SK-N-SH treated with all-trans-retinoic acid at 6 μM for 48 hours (cell line): ENCODE measurements around the gene MYBL2.

Source experiments
- ATAC-seq: fragments of 200-7000 bp; cut with Tn5 transposase; 3 replicates; pipeline ENCODE4 v1.9.1; 2020; ENCODE audit warnings: mild to moderate bottlenecking, moderate library complexity
- ARNTL ChIP-seq: fragments of 450-650 bp; formaldehyde crosslinking; IDR thresholded peaks from 2 replicates; pipeline ENCODE4 v1.5.0; 2020; ENCODE audit warnings: low read depth, mild to moderate bottlenecking, moderate library complexity, borderline replicate concordance
- BACH2 ChIP-seq: fragments of 250-450 bp; sonication (Bioruptor Pico); IDR thresholded peaks from 2 replicates; pipeline ENCODE4 v1.9.0; 2021; ENCODE audit warnings: mild to moderate bottlenecking, borderline replicate concordance
- CSDC2 ChIP-seq: fragments of 250-450 bp; sonication (Bioruptor Pico); IDR thresholded peaks from 2 replicates; pipeline ENCODE4 v1.5.0; 2020; ENCODE audit warnings: mild to moderate bottlenecking, moderate library complexity
- ESRRG ChIP-seq: fragments of 250-450 bp; sonication (Bioruptor Pico); IDR thresholded peaks from 2 replicates; pipeline ENCODE4 v1.6.1; 2021; ENCODE audit warnings: mild to moderate bottlenecking
- ISL1 ChIP-seq: fragments of 250-450 bp; sonication (Bioruptor Pico); IDR thresholded peaks from 2 replicates; pipeline ENCODE4 v2.1.2; 2022; ENCODE audit warnings: mild to moderate bottlenecking, moderate library complexity
- PPARA ChIP-seq: fragments of 250-450 bp; sonication (Bioruptor Pico); IDR thresholded peaks from 2 replicates; pipeline ENCODE4 v1.5.0; 2020; ENCODE audit warnings: mild to moderate bottlenecking, borderline replicate concordance
- RARB ChIP-seq: fragments of 250-450 bp; sonication (Bioruptor Pico); IDR thresholded peaks from 2 replicates; pipeline ENCODE4 v1.8.0; 2021; ENCODE audit warnings: mild to moderate bottlenecking, moderate library complexity
- SNAI2 ChIP-seq: fragments of 250-450 bp; sonication (Bioruptor Pico); IDR thresholded peaks from 2 replicates; pipeline ENCODE4 v1.5.0; 2020; ENCODE audit warnings: mild to moderate bottlenecking, moderate library complexity
- TCF4 ChIP-seq: fragments of 250-450 bp; sonication (Bioruptor Pico); IDR thresholded peaks from 2 replicates; pipeline ENCODE4 v1.8.0; 2021; ENCODE audit warnings: mild to moderate bottlenecking, moderate library complexity, borderline replicate concordance
- TOX ChIP-seq: fragments of 250-450 bp; sonication (Bioruptor Pico); IDR thresholded peaks from 2 replicates; pipeline ENCODE4 v1.8.0; 2021; ENCODE audit warnings: mild to moderate bottlenecking, moderate library complexity, borderline replicate concordance
- ZC3H10 ChIP-seq: fragments of 250-450 bp; sonication (Bioruptor Pico); IDR thresholded peaks from 2 replicates; pipeline ENCODE4 v1.5.1; 2021; ENCODE audit warnings: mild to moderate bottlenecking, moderate library complexity
- ZFP3 ChIP-seq: fragments of 250-450 bp; sonication (Bioruptor Pico); IDR thresholded peaks from 2 replicates; pipeline ENCODE4 v1.5.0; 2020; ENCODE audit warnings: mild to moderate bottlenecking, moderate library complexity
- ZFP30 ChIP-seq: fragments of 450-650 bp; formaldehyde crosslinking; IDR thresholded peaks from 2 replicates; pipeline ENCODE4 v1.5.0; 2022; ENCODE audit warnings: mild to moderate bottlenecking, moderate library complexity
- ZNF565 ChIP-seq: fragments of 450-650 bp; formaldehyde crosslinking; conservative IDR thresholded peaks from 2 replicates; pipeline ENCODE4 v1.5.0; 2020; ENCODE audit warnings: low read depth, mild to moderate bottlenecking, moderate library complexity
- ZNF70 ChIP-seq: fragments of 450-650 bp; formaldehyde crosslinking; IDR thresholded peaks from 2 replicates; pipeline ENCODE4 v1.5.0; 2020; ENCODE audit warnings: mild to moderate bottlenecking, moderate library complexity
- ZNF8 ChIP-seq: fragments of 450-650 bp; formaldehyde crosslinking; IDR thresholded peaks from 2 replicates; pipeline ENCODE4 v1.5.0; 2020; ENCODE audit warnings: mild to moderate bottlenecking, moderate library complexity
- TF ChIP-seq, protein P1 (sequence below): fragments of 250-450 bp; sonication (Bioruptor Pico); IDR thresholded peaks from 2 replicates; pipeline ENCODE4 v1.5.1; 2020; ENCODE audit warnings: low read depth, mild to moderate bottlenecking, moderate library complexity
- TF ChIP-seq, protein P2 (sequence below): fragments of 250-450 bp; sonication (Bioruptor Pico); IDR thresholded peaks from 2 replicates; pipeline ENCODE4 v1.8.0; 2020; ENCODE audit warnings: mild to moderate bottlenecking, moderate library complexity, borderline replicate concordance
- TF ChIP-seq, protein P3 (sequence below): fragments of 250-450 bp; sonication (Bioruptor Pico); IDR thresholded peaks from 2 replicates; pipeline ENCODE4 v1.5.1; 2021; ENCODE audit warnings: mild to moderate bottlenecking, moderate library complexity
- TF ChIP-seq, protein P4 (sequence below): fragments of 250-450 bp; sonication (Bioruptor Pico); IDR thresholded peaks from 2 replicates; pipeline ENCODE4 v1.5.0; 2020; ENCODE audit warnings: mild to moderate bottlenecking, moderate library complexity
- TF ChIP-seq, protein P5 (sequence below): fragments of 250-450 bp; sonication (Bioruptor Pico); IDR thresholded peaks from 2 replicates; pipeline ENCODE4 v1.8.0; 2021; ENCODE audit warnings: low read depth, mild to moderate bottlenecking, moderate library complexity, borderline replicate concordance

The MYBL2 gene

DNA sequence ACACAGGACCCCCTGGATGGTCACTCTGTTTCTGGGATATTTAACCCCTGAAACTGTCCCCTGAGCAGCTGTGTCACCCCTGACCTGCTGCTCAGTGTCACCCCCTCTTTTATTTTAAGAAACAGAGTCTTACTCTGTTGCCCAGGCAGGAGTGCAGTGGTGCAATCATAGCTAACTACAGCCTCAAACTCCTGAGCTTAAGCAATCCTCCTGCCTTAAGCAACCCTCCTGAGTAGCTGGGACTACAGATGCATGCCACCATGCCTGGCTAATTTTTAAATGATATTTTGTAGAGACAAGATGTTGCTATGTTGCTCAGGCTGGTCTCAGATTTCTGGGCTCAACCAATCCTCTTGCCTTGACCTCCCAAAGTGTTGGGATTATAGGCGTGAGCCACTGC lies 81.4 kb downstream of the MYBL2 start:
- TF ChIP-seq ZNF8 (CRISPR knock-in tag) (no peak), RARB (CRISPR knock-in tag) (no peak), ZFP3 (CRISPR knock-in tag) (no peak), ISL1 (no peak), ZFP30 (CRISPR knock-in tag) (no peak), ZNF565 (no peak), ARNTL (no peak), TOX (no peak), BACH2 (CRISPR knock-in tag) (no peak), ZC3H10 (CRISPR knock-in tag) (no peak), ZNF70 (CRISPR knock-in tag) (no peak), ESRRG (no peak), PPARA (CRISPR knock-in tag) (no peak), TCF4 (CRISPR knock-in tag) (no peak), CSDC2 (CRISPR knock-in tag) (no peak)
- TF ChIP-seq, protein P1, sequence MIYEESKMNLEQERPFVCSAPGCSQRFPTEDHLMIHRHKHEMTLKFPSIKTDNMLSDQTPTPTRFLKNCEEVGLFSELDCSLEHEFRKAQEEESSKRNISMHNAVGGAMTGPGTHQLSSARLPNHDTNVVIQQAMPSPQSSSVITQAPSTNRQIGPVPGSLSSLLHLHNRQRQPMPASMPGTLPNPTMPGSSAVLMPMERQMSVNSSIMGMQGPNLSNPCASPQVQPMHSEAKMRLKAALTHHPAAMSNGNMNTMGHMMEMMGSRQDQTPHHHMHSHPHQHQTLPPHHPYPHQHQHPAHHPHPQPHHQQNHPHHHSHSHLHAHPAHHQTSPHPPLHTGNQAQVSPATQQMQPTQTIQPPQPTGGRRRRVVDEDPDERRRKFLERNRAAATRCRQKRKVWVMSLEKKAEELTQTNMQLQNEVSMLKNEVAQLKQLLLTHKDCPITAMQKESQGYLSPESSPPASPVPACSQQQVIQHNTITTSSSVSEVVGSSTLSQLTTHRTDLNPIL, result no peak
- TF ChIP-seq, protein P2, sequence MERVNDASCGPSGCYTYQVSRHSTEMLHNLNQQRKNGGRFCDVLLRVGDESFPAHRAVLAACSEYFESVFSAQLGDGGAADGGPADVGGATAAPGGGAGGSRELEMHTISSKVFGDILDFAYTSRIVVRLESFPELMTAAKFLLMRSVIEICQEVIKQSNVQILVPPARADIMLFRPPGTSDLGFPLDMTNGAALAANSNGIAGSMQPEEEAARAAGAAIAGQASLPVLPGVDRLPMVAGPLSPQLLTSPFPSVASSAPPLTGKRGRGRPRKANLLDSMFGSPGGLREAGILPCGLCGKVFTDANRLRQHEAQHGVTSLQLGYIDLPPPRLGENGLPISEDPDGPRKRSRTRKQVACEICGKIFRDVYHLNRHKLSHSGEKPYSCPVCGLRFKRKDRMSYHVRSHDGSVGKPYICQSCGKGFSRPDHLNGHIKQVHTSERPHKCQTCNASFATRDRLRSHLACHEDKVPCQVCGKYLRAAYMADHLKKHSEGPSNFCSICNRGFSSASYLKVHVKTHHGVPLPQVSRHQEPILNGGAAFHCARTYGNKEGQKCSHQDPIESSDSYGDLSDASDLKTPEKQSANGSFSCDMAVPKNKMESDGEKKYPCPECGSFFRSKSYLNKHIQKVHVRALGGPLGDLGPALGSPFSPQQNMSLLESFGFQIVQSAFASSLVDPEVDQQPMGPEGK (CRISPR knock-in tag), result no peak
- TF ChIP-seq, protein P3, sequence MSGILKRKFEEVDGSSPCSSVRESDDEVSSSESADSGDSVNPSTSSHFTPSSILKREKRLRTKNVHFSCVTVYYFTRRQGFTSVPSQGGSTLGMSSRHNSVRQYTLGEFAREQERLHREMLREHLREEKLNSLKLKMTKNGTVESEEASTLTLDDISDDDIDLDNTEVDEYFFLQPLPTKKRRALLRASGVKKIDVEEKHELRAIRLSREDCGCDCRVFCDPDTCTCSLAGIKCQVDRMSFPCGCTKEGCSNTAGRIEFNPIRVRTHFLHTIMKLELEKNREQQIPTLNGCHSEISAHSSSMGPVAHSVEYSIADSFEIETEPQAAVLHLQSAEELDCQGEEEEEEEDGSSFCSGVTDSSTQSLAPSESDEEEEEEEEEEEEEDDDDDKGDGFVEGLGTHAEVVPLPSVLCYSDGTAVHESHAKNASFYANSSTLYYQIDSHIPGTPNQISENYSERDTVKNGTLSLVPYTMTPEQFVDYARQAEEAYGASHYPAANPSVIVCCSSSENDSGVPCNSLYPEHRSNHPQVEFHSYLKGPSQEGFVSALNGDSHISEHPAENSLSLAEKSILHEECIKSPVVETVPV (CRISPR knock-in tag), result no peak
- TF ChIP-seq, protein P4, sequence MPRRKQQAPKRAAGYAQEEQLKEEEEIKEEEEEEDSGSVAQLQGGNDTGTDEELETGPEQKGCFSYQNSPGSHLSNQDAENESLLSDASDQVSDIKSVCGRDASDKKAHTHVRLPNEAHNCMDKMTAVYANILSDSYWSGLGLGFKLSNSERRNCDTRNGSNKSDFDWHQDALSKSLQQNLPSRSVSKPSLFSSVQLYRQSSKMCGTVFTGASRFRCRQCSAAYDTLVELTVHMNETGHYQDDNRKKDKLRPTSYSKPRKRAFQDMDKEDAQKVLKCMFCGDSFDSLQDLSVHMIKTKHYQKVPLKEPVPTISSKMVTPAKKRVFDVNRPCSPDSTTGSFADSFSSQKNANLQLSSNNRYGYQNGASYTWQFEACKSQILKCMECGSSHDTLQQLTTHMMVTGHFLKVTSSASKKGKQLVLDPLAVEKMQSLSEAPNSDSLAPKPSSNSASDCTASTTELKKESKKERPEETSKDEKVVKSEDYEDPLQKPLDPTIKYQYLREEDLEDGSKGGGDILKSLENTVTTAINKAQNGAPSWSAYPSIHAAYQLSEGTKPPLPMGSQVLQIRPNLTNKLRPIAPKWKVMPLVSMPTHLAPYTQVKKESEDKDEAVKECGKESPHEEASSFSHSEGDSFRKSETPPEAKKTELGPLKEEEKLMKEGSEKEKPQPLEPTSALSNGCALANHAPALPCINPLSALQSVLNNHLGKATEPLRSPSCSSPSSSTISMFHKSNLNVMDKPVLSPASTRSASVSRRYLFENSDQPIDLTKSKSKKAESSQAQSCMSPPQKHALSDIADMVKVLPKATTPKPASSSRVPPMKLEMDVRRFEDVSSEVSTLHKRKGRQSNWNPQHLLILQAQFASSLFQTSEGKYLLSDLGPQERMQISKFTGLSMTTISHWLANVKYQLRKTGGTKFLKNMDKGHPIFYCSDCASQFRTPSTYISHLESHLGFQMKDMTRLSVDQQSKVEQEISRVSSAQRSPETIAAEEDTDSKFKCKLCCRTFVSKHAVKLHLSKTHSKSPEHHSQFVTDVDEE, result no peak
- TF ChIP-seq, protein P5, sequence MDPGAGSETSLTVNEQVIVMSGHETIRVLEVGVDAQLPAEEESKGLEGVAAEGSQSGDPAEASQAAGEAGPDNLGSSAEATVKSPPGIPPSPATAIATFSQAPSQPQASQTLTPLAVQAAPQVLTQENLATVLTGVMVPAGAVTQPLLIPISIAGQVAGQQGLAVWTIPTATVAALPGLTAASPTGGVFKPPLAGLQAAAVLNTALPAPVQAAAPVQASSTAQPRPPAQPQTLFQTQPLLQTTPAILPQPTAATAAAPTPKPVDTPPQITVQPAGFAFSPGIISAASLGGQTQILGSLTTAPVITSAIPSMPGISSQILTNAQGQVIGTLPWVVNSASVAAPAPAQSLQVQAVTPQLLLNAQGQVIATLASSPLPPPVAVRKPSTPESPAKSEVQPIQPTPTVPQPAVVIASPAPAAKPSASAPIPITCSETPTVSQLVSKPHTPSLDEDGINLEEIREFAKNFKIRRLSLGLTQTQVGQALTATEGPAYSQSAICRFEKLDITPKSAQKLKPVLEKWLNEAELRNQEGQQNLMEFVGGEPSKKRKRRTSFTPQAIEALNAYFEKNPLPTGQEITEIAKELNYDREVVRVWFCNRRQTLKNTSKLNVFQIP (CRISPR knock-in tag), result no peak
- ATAC-seq, result no peak

DNA sequence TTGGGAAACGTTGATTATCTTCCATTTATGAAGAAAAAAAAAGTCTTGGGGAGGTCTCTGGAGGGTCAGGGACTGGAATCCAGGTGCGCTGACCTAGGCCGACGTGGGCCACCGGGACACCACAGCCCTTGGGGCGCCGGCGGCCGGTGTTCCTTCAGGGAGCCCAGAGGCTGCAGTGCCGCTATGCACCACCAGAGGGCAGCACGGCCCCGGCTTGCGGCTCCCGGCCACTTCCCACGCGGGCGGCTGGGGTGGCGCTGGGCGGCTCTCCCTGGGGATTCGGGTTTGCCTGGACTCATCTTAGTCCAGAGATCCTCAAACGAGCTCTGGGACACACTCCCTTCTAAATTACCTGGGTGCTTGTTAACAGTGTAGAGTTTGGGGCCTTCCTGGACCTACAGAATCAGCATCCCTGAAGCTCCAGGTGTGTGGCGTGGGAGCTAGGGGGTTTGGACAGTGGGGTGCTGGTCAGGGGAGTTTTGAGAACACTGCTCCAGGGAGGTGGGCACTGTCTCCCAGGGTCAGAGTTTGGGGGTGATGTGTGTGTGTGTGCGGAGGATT lies 82.9 kb downstream of the MYBL2 start:
- TF ChIP-seq, protein P2 (CRISPR knock-in tag), result no peak
- TF ChIP-seq ISL1 (no peak), SNAI2 (no peak), ESRRG (no peak), ZFP30 (CRISPR knock-in tag) (no peak), RARB (CRISPR knock-in tag) (no peak), ZNF565 (no peak), ZC3H10 (CRISPR knock-in tag) (no peak), ZNF8 (CRISPR knock-in tag) (no peak), TOX (no peak), BACH2 (CRISPR knock-in tag) (no peak)
- TF ChIP-seq, protein P1, result no peak
- TF ChIP-seq, protein P5 (CRISPR knock-in tag), result no peak
- peak; percentile 92 for ATAC-seq
